Inferior parietal cortex (tissue), 1 donor: ENCODE data around the gene RAD9A.
A peak's percentile ranks its signal among the peaks of the same experiment; 100 is the strongest.

Experiments used
- DNase-seq: peaks from one replicate; pipeline ENCODE4 v3.0.0-alpha.2; 2016; ENCODE audit errors: extremely low spot score

RAD9A gene

DNA sequence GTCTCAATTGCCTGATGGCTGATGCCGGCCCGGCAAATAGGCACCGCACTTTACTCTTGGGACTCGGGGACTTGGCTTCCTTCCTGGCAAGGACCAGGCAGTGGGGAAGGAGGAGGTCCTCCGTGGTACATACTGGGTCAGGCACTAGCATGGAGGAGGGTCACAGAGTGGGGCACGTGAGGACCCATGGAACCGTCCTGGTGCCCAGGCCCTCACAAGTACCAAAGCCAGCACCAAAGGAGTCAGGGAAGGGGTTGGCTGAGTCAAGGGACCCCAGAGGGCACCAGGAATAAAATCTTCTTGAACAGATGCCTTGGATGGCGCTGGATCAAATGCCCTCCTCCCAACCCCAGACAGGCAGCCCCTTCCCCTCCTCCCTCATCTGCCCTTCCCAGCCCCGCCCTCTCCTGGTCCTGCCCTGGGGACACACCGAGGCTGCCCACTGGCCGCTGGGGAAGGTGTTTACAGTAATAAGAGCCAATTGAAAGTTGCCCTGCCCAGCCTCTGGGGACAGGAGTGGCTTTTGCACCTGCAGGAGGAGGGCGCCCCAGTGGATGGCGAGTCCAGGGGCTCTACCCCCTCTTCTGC lies 18.1 kb downstream of the RAD9A start:
- no peak for DNase-seq

- peak; percentile 79 for DNase-seq
Observed at GRCh38 chr11:67410369-67410831, 18.6 kb downstream of the RAD9A start.

DNA sequence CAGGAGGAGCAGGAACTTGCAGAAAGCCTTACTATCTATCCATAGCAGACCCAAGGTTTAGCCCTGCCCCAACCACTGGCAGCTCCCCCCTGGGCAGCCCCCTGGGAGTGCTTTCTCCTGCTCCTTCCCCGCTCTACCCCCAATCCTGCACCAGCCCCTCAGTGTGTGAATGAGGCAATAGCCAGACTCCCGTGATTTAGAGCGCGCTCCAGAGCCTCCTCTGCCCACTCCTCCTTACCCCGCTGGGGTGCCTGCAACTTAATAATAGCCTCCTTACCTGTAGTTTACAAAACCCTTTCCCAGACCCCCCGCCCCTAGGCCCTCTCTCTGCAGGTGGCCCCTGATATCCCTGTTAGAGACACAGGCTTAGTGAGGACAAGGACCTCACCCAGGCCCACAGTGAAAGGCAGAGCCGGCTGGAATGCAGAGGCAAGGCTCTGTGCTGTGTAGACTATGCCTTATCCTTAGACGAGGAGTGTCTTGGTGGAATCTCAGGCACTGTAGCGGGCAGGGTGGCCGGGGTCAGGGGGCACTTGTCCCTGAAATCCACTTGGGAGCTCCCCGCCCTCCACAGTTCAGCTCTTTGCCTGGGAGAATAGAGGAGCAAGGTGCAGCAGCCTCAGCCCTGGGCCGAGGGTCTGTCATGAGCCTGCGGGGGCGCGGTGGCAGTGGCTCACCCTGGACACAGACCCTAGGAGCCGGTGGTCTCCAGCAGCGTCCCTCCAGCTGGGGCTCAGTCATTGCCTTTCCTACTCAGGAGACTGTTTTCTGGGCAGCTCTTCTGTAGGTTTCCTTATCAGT lies 19.4 kb downstream of the RAD9A start:
- no peak for DNase-seq

DNA sequence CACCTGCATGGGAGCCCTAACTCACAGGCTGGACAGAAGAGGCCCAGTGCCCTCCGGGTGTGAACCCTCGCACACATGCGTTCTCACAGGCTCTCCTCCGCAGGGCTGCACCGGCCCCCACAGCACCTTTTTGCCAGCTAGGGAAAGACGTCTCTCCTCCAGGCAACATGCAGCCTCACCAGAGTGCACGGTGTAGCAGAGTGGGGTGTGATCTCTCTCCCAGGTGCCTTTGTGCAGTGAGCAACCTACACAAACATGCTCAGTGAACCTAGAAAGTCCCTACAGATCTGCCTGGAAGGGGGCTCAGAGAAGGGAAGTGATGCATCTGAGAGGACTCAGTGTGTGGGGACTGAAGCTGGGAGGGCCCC lies 20.0 kb downstream of the RAD9A start:
- DNase-seq: no peak

GRCh38 chr11:67412495-67413179 lies 20.9 kb downstream of the RAD9A start:
- DNase-seq: no peak

DNA sequence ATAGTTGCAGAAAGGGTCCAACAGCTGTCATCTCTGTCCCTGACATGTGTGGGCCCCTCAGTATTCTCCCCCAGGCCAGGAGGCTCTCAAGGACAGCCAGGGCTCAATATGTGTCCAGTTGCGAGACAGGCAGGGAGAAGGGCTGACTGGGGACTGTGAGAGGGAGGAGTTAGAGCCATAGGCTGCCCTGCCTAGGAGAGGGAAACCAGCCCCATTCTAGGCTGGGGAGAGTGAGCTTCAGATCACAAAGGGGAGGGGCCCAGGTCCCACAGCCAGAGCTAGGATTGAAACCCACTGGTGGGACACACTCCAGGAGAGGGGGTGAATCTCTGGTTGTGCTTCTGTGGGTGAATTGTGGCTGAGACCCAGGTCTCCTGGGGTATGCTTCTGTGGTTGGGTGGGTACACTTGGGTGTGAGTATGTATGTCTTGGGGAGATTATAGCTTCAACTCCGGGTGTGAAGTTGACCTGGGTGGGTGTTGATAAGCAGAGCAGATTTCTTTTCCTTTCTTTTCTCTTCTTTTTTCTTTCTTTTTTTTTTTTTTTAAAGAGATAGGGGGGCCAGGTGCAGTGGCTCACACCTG lies 21.6 kb downstream of the RAD9A start:
- DNase-seq: no peak

- DNase-seq: no peak
Observed at GRCh38 chr11:67415501-67416304, 23.9 kb downstream of the RAD9A start, which contains the start of gene CARNS1. Gene CARNS1, plus strand, starts transcription at chr11:67415678. Its CDS starts 522 bp downstream, at chr11:67416200.

DNA sequence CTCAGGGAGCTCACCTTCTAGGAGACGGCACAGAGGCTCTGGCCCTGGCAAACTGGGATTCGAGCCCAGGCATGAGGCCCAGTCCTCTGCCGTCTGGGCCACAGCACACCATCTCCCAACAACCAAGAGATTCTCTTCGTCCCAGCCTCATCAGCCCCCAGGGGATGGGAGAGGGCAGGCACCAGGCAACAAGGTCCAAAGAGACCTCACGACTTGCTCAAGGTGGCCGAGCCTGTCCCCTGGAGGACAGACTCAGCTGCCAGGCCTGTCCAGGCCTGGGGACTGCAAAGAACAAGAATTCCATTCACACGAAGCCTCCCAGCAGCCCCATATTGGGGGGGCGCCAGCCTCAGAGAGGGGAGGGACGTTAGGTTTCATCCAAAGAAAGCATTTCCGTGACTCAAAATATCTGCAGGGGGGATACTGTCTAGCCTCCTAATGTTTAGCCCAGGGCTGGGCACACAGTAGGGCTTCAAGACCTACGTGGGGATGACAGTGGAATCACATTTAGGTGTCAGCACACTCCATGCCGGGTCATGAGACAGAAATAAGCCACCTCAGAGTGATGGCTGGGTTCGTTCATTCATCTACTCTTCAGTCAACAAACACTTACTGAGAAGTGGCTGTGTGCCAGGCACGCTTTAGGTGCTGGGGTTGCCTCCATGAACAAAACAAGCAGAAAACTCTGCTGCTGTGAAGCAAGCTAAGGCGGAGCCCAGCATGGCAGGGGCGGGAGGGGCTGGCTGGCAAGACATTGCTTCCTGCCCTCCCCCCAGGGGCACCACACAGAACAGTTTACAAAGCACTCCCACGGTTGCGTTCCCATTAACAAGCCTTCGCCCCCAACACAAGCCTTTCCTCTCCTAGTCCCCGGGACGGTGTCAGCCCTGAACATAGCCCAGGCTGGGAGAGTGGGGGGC lies 24.9 kb downstream of the RAD9A start:
- no peak for DNase-seq

- no peak for DNase-seq
Observed at GRCh38 chr11:67417425-67417824, 25.6 kb downstream of the RAD9A start.

GRCh38 chr11:67418476-67419281 lies 26.9 kb downstream of the RAD9A start:
- DNase-seq: no peak

- DNase-seq: no peak
Observed at GRCh38 chr11:67419325-67420049, 27.7 kb downstream of the RAD9A start.

- DNase-seq: no peak
Observed at GRCh38 chr11:67420147-67420645, 28.4 kb downstream of the RAD9A start.

- peak; percentile 78 for DNase-seq
Observed at GRCh38 chr11:67420646-67421429, 29.1 kb downstream of the RAD9A start.

DNA sequence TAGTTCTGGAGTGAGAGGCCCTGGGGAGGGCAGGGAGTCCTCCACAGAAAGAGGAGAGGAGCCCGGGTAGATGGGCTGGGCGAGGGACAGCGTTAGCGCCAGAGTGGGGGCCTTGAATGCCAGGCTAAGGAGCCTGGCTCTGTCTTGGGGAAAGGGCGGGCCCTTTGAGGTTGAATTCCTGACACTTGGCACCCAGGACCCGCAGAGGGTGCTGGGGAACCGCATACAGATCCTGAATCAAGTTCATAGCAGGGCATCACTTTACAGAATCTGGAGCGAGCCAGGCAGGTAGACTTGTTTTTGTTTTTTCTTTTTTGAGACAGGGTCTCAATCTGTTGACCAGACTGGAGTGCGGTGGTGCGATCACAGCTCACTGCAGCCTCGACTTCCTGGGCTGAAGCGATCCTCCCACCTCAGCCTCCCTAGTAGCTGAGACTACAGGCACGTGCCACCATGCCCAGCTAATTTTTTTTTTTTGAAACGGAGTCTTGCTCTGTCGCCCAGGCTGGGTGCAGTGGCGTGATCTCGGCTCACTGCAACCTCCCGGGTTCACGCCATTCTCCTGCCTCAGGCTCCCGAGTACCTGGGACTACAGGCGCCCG lies 29.7 kb downstream of the RAD9A start:
- no peak for DNase-seq

- DNase-seq: no peak
Observed at GRCh38 chr11:67422891-67423290, 31.1 kb downstream of the RAD9A start.

GRCh38 chr11:67423466-67423865 lies 31.7 kb downstream of the RAD9A start:
- DNase-seq: no peak

GRCh38 chr11:67423891-67424613 lies 32.3 kb downstream of the RAD9A start:
- no peak for DNase-seq
